IMR-90 (cell line): ENCODE data around the gene RFC2. TPM values are rescaled to one million over a fixed set of nuclear protein-coding genes. Genes with fewer than 3 reads are reported as not detected.

Experiments
- ATAC-seq: fragments of 200-7000 bp; cut with Tn5 transposase; 2 replicates; pipeline ENCODE4 v1.9.1; 2020; ENCODE audit warnings: low read depth, mild to moderate bottlenecking, moderate library complexity
- BruUV-seq: library from RNA; stranded (reverse); fragments of 400-500 nt; replicated peaks from 2 replicates; lab custom pipeline; 2021; lab: Mats Ljungman, UMichigan
- CTCF ChIA-PET: fragments of 300-600 bp; formaldehyde crosslinking; extraction: SDS; loops from one replicate; lab custom pipeline; 2021; ENCODE audit warnings: antibody characterized with exemption; lab: Yijun Ruan, JAX
- POLR2A ChIA-PET: fragments of 300-600 bp; sonication (Branson Sonifier 250); formaldehyde crosslinking; loops from one replicate; lab custom pipeline; 2022; ENCODE audit warnings: antibody characterized with exemption; ENCODE audit not compliant: unreplicated experiment; lab: Charles Lee
- DNase-seq: peaks from one replicate; pipeline ENCODE4 v3.0.0; 2013
- H2AFZ ChIP-seq: replicated peaks from 2 replicates; pipeline ENCODE3; 2013; ENCODE audit warnings: low read length, mild to moderate bottlenecking; ENCODE audit not compliant: poor library complexity
- H2AK5ac ChIP-seq: 2 replicates; pipeline ENCODE4 v1.6.1; 2013; ENCODE audit warnings: low read depth, low read length, inconsistent platforms
- H2AK9ac ChIP-seq: replicated peaks from 2 replicates; pipeline ENCODE3; 2013; ENCODE audit warnings: mild to moderate bottlenecking, low read depth, low read length, moderate library complexity; ENCODE audit not compliant: poor library complexity
- H2BK120ac ChIP-seq: 2 replicates; pipeline ENCODE4 v1.6.1; 2013; ENCODE audit warnings: low read depth, low read length, inconsistent platforms
- H2BK15ac ChIP-seq: 3 replicates; pipeline ENCODE4 v1.6.1; 2013; ENCODE audit warnings: low read depth, low read length, inconsistent platforms
- H2BK20ac ChIP-seq: 2 replicates; pipeline ENCODE4 v1.6.1; 2013; ENCODE audit warnings: low read depth, mild to moderate bottlenecking, inconsistent platforms, low read length, moderate library complexity
- H2BK5ac ChIP-seq: 2 replicates; pipeline ENCODE4 v1.6.1; 2013; ENCODE audit warnings: mild to moderate bottlenecking, low read depth, low read length, inconsistent platforms; ENCODE audit not compliant: poor library complexity, severe bottlenecking
- H3K14ac ChIP-seq: replicated peaks from 2 replicates; pipeline ENCODE4 v1.6.1; 2013; ENCODE audit warnings: low read depth, low read length, inconsistent platforms
- H3K18ac ChIP-seq: 2 replicates; pipeline ENCODE4 v1.6.1; 2013; ENCODE audit warnings: low read depth, low read length, control low read depth
- H3K23ac ChIP-seq: 2 replicates; pipeline ENCODE4 v1.6.1; 2013; ENCODE audit warnings: low read depth, low read length, inconsistent platforms
- H3K27ac ChIP-seq: 2 replicates; pipeline ENCODE4 v1.5.1; 2013; ENCODE audit warnings: mild to moderate bottlenecking, control low read depth, low read length; ENCODE audit not compliant: insufficient read depth
- H3K27me3 ChIP-seq: 2 replicates; pipeline ENCODE4 v1.6.1; 2013; ENCODE audit warnings: low read length; ENCODE audit not compliant: control insufficient read depth, insufficient read depth
- H3K36me3 ChIP-seq: 2 replicates; pipeline ENCODE4 v1.6.1; 2013; ENCODE audit warnings: low read length, mixed read lengths; ENCODE audit not compliant: control insufficient read depth, insufficient read depth
- H3K4ac ChIP-seq: 2 replicates; pipeline ENCODE4 v1.6.1; 2013; ENCODE audit warnings: low read depth, low read length, inconsistent platforms
- H3K4me1 ChIP-seq: 2 replicates; pipeline ENCODE4 v1.6.1; 2013; ENCODE audit warnings: low read length, mixed read lengths; ENCODE audit not compliant: control insufficient read depth, insufficient read depth
- H3K4me2 ChIP-seq: 2 replicates; pipeline ENCODE4 v1.6.1; 2013; ENCODE audit warnings: low read depth, mild to moderate bottlenecking, control low read depth, low read length, moderate library complexity
- H3K4me3 ChIP-seq: 2 replicates; pipeline ENCODE4 v1.5.1; 2013; ENCODE audit warnings: low read depth, mild to moderate bottlenecking, control low read depth, low read length, moderate library complexity; ENCODE audit not compliant: insufficient read depth
- H3K56ac ChIP-seq: 2 replicates; pipeline ENCODE4 v1.6.1; 2013; ENCODE audit warnings: low read length, inconsistent platforms; ENCODE audit not compliant: insufficient read depth; ENCODE audit errors: extremely low read depth
- H3K79me1 ChIP-seq, 2 experiments: 2 replicates each; pipeline ENCODE4 v1.6.1; 2013; ENCODE audit warnings: low read length in 2 of 2, inconsistent platforms in 1 of 2, low read depth in 1 of 2
- H3K9ac ChIP-seq: 2 replicates; pipeline ENCODE4 v1.6.1; 2013; ENCODE audit warnings: low read depth, low read length, control low read depth
- H3K9me1 ChIP-seq: 2 replicates; pipeline ENCODE4 v1.6.1; 2013; ENCODE audit warnings: low read length, inconsistent platforms; ENCODE audit not compliant: insufficient read depth
- H3K9me3 ChIP-seq: 2 replicates; pipeline ENCODE4 v1.6.1; 2013; ENCODE audit warnings: low read length; ENCODE audit not compliant: control insufficient read depth, insufficient read depth
- H4K20me1 ChIP-seq: 2 replicates; pipeline ENCODE4 v1.6.1; 2013; ENCODE audit warnings: low read length, inconsistent platforms; ENCODE audit not compliant: insufficient read depth
- H4K5ac ChIP-seq: 2 replicates; pipeline ENCODE4 v1.6.1; 2013; ENCODE audit warnings: mild to moderate bottlenecking, low read depth, low read length, control low read depth
- H4K8ac ChIP-seq, 2 experiments: 2 replicates each; pipeline ENCODE4 v1.6.1; 2013; ENCODE audit warnings: low read depth in 2 of 2, low read length in 2 of 2, control low read depth in 1 of 2, inconsistent platforms in 1 of 2
- H4K91ac ChIP-seq: 2 replicates; pipeline ENCODE4 v1.6.1; 2013; ENCODE audit warnings: low read depth, low read length, inconsistent platforms; ENCODE audit not compliant: insufficient read depth
- BHLHE40 ChIP-seq: fragments of 150-350 bp; IDR thresholded peaks from 2 replicates; pipeline ENCODE4 v1.6.1; 2016; ENCODE audit warnings: mild to moderate bottlenecking, low read depth, low read length
- CHD1 ChIP-seq: IDR thresholded peaks from 2 replicates; pipeline ENCODE4 v1.6.1; 2012; ENCODE audit warnings: low read depth, low read length, improper control_type of control experiment
- FOS ChIP-seq: fragments of 150-350 bp; IDR thresholded peaks from 2 replicates; pipeline ENCODE4 v1.6.1; 2016; ENCODE audit warnings: low read depth, low read length
- MAFK ChIP-seq: IDR thresholded peaks from 2 replicates; pipeline ENCODE4 v1.6.1; 2012; ENCODE audit warnings: low read depth, low read length, improper control_type of control experiment
- MXI1 ChIP-seq: IDR thresholded peaks from 2 replicates; pipeline ENCODE4 v1.6.1; 2012; ENCODE audit warnings: low read depth, mild to moderate bottlenecking, low read length, moderate library complexity, borderline replicate concordance
- NFE2L2 ChIP-seq: fragments of 150-350 bp; IDR thresholded peaks from 2 replicates; pipeline ENCODE4 v1.6.1; 2016; ENCODE audit warnings: low read depth, mild to moderate bottlenecking, low read length
- POLR2A ChIP-seq: IDR thresholded peaks from 2 replicates; pipeline ENCODE4 v1.6.1; 2012; ENCODE audit warnings: mild to moderate bottlenecking, low read depth, low read length
- RAD21 ChIP-seq: IDR thresholded peaks from 2 replicates; pipeline ENCODE4 v1.6.1; 2012; ENCODE audit warnings: low read length, improper control_type of control experiment
- RCOR1 ChIP-seq: IDR thresholded peaks from 2 replicates; pipeline ENCODE4 v1.6.1; 2012; ENCODE audit warnings: mild to moderate bottlenecking, low read length, improper control_type of control experiment; ENCODE audit not compliant: insufficient replicate concordance
- WGBS, 2 experiments: methylation state at CpG; one replicate each; pipeline versions ENCODE4 v1.1.5 to v1.1.7; 2013; ENCODE audit warnings: missing lambda C conversion rate in 2 of 2; ENCODE audit not compliant: insufficient read length in 1 of 2; ENCODE audit errors: extremely low coverage in 2 of 2; 5-methylcytosine and 5-hydroxymethylcytosine counted together
- dilution Hi-C: fragments of 300-500 bp; cut with HindIII; formaldehyde crosslinking; loops from one replicate; pipeline ENCODE4 v1.14.3; 2018; ENCODE audit warnings: low sequenced_read_pairs; ENCODE audit not compliant: unreplicated experiment
- in situ Hi-C: fragments of 300-500 bp; cut with MboI; formaldehyde crosslinking; loops from 3 replicates; pipeline ENCODE4 v1.14.3; 2019; ENCODE audit warnings: low sequenced_read_pairs, inconsistent platforms, mixed read lengths
- intact Hi-C: fragments of 100-400 bp; cut with micrococcal nuclease; formaldehyde crosslinking; loops from 2 replicates; pipeline ENCODE4 v1.10.0; 2022
- polyA plus RNA-seq, 3 experiments: library from polyadenylated mRNA; depleted of rRNA; stranded (reverse); fragments of >200 nt; gene quantifications; 2 replicates each; pipeline ENCODE4 v1.2.3, GENCODE V29; 2012; ENCODE audit warnings: low replicate concordance in 1 of 3
- total RNA-seq: library from RNA; depleted of rRNA; stranded (reverse); fragments of >200 nt; gene quantifications from 2 replicates; pipeline ENCODE4 v1.2.3, GENCODE V29; 2012
- TF ChIP-seq, protein P1 (sequence below): fragments of 150-350 bp; IDR thresholded peaks from 2 replicates; pipeline ENCODE4 v1.6.1; 2017; ENCODE audit warnings: mild to moderate bottlenecking, antibody characterized with exemption, low read length, low read depth
- TF ChIP-seq, protein P2 (sequence below): fragments of 150-350 bp; IDR thresholded peaks from 2 replicates; pipeline ENCODE4 v1.6.1; 2016; ENCODE audit warnings: low read depth, mild to moderate bottlenecking, low read length, moderate library complexity, borderline replicate concordance
- TF ChIP-seq, protein P3 (sequence below): conservative IDR thresholded peaks from 2 replicates; pipeline ENCODE4 v1.5.1; 2012; ENCODE audit warnings: mild to moderate bottlenecking, low read depth, low read length, improper control_type of control experiment

RFC2 gene
- total and polyA plus RNA-seq, 2 of the 4 experiments (the other 2 are of a cell fraction) = 25.2 to 37.8 TPM

DNA sequence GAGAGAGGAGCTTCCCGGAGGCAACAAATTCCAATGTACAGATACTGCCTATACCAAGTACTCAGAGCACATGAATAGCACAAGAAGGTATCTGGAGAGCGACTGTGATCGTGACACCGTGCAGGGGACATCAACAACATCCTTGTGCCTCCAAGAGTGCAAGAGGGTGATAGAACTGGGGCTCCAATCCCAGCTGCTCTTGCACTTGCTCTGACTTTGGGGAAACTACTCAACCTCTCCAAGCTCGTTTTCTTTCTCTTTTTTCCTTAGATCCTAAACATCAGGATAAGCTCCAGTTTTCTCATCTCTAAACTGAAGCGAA, 12.1 kb downstream of the RFC2 start:
- Histone ChIP-seq H4K5ac (no peak overlapping the region), H3K4me3 (no peak overlapping the region), H4K8ac (no peak overlapping the region), H3K27ac (no peak overlapping the region), H3K4me1 (no peaks in the 10 kb centered on the region), H2BK120ac (no peak overlapping the region), H2AFZ (no peak overlapping the region), H4K91ac (no peak overlapping the region), H3K9ac (no peak overlapping the region), H2BK15ac (no peak overlapping the region), H3K36me3 (peaks cover 35% of the 10 kb centered on the region), H2BK20ac (no peak overlapping the region), H3K14ac (no peak overlapping the region), H3K9me3 (no peaks in the 10 kb centered on the region), H4K20me1 (0 out of 2 replicates have a peak, but pooled peaks cover 3% of the 10 kb centered on the region), H3K4ac (no peak overlapping the region), H2AK5ac (no peak overlapping the region), H3K4me2 (no peak overlapping the region), H3K23ac (no peak overlapping the region), H2AK9ac (no peak overlapping the region), H2BK5ac (no peak overlapping the region), H3K79me1 (peaks cover 0 to 7% of the 10 kb centered on the region in 2 experiments; a peak in 3 of 4 replicates), H3K56ac (no peak overlapping the region), H3K18ac (no peak overlapping the region), H3K27me3 (no peaks in the 10 kb centered on the region), H3K9me1 (no peaks in the 10 kb centered on the region; the same call in 1 of the 2 replicates)
- ChIA-PET CTCF (no interaction called here), POLR2A (no interaction called here)
- intact Hi-C loops (no loop called here), dilution Hi-C loops (no loop called here), in situ Hi-C loops (loop anchor here (25.0 kb wide), 1 partner anchor 120 kb away; no protein-coding TSS in a partner anchor)
- DNase-seq (no peak), ATAC-seq (no peak)
- TF ChIP-seq, protein P1, sequence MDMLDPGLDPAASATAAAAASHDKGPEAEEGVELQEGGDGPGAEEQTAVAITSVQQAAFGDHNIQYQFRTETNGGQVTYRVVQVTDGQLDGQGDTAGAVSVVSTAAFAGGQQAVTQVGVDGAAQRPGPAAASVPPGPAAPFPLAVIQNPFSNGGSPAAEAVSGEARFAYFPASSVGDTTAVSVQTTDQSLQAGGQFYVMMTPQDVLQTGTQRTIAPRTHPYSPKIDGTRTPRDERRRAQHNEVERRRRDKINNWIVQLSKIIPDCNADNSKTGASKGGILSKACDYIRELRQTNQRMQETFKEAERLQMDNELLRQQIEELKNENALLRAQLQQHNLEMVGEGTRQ = no peak
- TF ChIP-seq BHLHE40 = no peak
- no peak for TF ChIP-seq CHD1
- no peak for TF ChIP-seq POLR2A
- no peak for TF ChIP-seq MXI1
- TF ChIP-seq RAD21 = no peak
- no peak for TF ChIP-seq FOS
- no peak for TF ChIP-seq MAFK
- TF ChIP-seq, protein P2, sequence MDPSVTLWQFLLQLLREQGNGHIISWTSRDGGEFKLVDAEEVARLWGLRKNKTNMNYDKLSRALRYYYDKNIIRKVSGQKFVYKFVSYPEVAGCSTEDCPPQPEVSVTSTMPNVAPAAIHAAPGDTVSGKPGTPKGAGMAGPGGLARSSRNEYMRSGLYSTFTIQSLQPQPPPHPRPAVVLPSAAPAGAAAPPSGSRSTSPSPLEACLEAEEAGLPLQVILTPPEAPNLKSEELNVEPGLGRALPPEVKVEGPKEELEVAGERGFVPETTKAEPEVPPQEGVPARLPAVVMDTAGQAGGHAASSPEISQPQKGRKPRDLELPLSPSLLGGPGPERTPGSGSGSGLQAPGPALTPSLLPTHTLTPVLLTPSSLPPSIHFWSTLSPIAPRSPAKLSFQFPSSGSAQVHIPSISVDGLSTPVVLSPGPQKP = no peak
- no peak for TF ChIP-seq NFE2L2
- no peak for TF ChIP-seq RCOR1
- TF ChIP-seq, protein P3, sequence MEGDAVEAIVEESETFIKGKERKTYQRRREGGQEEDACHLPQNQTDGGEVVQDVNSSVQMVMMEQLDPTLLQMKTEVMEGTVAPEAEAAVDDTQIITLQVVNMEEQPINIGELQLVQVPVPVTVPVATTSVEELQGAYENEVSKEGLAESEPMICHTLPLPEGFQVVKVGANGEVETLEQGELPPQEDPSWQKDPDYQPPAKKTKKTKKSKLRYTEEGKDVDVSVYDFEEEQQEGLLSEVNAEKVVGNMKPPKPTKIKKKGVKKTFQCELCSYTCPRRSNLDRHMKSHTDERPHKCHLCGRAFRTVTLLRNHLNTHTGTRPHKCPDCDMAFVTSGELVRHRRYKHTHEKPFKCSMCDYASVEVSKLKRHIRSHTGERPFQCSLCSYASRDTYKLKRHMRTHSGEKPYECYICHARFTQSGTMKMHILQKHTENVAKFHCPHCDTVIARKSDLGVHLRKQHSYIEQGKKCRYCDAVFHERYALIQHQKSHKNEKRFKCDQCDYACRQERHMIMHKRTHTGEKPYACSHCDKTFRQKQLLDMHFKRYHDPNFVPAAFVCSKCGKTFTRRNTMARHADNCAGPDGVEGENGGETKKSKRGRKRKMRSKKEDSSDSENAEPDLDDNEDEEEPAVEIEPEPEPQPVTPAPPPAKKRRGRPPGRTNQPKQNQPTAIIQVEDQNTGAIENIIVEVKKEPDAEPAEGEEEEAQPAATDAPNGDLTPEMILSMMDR = no peak
- WGBS, 2 experiments = no CpG with 5 or more reads among the region's 6 CpGs
- no TSS peak for BruUV-seq
